Stimulated activated naive CD8-positive, alpha-beta T cell treated with anti-CD3 and anti-CD28 coated beads, Interleukin-15, amount 100 ng/mL, for 72 hours (primary cell): Measurements from ENCODE around the gene NHEJ1.
A peak's percentile ranks its signal among the peaks of the same experiment; 100 is the strongest.
"Not testable (repeated sequence)": the region's sequence is repeated elsewhere in the genome, so short reads cannot be mapped to it uniquely, and the experiment has no call there.

Experiments used
- ATAC-seq: fragments of 150-1000 bp; cut with Tn5 transposase; 2 replicates; pipeline ENCODE4 v1.10.0; 2021; ENCODE audit warnings: mild to moderate bottlenecking, moderate library complexity
- DNase-seq, 2 donors: peaks; one replicate each; pipeline ENCODE4 v3.0.0; 2021 to 2022
- H3K27ac Mint-ChIP-seq, 2 donors: one replicate each; pipeline ENCODE4 v1.8.0; 2022; ENCODE audit warnings: mild to moderate bottlenecking in 2 of 2, mixed read lengths in 2 of 2, moderate library complexity in 2 of 2
- H3K27me3 Mint-ChIP-seq: one replicate; pipeline ENCODE4 v1.8.0; 2022; ENCODE audit warnings: mixed read lengths
- H3K4me1 Mint-ChIP-seq: one replicate; pipeline ENCODE4 v1.8.0; 2022; ENCODE audit warnings: mild to moderate bottlenecking, mixed read lengths
- H3K4me3 Mint-ChIP-seq, 2 donors: one replicate each; pipeline ENCODE4 v1.8.0; 2022; ENCODE audit warnings: mild to moderate bottlenecking in 2 of 2, mixed read lengths in 2 of 2, moderate library complexity in 1 of 2
- H3K9me3 Mint-ChIP-seq, 2 donors: one replicate each; pipeline ENCODE4 v1.8.0; 2022; ENCODE audit warnings: mixed read lengths in 2 of 2

NHEJ1 gene, protein sequence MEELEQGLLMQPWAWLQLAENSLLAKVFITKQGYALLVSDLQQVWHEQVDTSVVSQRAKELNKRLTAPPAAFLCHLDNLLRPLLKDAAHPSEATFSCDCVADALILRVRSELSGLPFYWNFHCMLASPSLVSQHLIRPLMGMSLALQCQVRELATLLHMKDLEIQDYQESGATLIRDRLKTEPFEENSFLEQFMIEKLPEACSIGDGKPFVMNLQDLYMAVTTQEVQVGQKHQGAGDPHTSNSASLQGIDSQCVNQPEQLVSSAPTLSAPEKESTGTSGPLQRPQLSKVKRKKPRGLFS

DNA sequence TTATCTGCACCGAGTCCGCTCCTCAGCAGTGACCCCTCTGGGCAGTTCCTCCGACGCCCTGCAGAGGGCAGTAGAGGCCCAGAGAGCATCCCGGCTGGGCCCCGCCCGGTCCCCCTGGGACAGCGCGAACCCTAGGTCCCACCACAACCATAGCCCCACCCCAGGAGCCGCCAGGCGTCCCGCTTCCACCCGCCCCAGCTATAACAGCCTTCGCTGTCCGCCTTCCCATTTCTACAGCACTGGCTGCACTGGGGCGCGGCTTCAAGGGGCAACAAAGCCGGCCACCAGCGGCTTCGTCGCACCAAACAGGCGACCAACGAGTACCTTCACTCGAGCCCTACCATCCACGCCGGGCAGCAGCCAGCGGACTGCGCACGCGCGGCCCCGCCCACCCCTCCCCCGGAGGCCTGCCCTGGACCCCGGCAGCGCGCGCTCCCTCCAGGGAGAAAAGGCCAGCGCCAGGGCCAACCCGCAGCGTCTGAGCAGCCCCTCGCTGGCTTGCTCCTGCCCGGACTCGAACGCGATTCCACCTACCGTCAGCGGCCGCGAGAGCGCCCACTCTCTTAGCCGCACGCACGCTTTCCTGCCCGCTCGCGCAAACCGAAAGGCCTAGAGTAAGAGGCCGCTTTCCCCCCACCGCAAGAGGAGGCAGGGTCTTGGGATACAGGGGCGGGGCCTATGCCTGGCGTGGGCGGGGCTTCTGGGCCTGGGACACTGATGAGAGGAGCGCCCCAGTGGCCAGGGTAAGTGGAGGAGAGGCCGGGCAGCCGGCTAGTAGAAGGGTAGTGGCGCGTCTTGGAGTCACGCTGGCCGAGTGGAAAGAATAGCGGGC is at the start of gene NHEJ1:
NHEJ1 (minus strand) TSS at position 630 of the 832 bp plus-strand sequence. CDS start 2,453 bp downstream, outside the sequence.
- Mint-ChIP-seq H3K27me3 (no peaks in the 10 kb centered on the region), H3K9me3 (no peaks in the 10 kb centered on the region), H3K4me3 (peak within 1 kb of the TSS; percentile 94 to 96), H3K4me1 (peaks cover 26% of the 10 kb centered on the region), H3K27ac (peak within 1 kb of the TSS; percentile 95 to 96)
- peak; percentile 94 to 95 for DNase-seq
- ATAC-seq: peak; percentile 91

DNA sequence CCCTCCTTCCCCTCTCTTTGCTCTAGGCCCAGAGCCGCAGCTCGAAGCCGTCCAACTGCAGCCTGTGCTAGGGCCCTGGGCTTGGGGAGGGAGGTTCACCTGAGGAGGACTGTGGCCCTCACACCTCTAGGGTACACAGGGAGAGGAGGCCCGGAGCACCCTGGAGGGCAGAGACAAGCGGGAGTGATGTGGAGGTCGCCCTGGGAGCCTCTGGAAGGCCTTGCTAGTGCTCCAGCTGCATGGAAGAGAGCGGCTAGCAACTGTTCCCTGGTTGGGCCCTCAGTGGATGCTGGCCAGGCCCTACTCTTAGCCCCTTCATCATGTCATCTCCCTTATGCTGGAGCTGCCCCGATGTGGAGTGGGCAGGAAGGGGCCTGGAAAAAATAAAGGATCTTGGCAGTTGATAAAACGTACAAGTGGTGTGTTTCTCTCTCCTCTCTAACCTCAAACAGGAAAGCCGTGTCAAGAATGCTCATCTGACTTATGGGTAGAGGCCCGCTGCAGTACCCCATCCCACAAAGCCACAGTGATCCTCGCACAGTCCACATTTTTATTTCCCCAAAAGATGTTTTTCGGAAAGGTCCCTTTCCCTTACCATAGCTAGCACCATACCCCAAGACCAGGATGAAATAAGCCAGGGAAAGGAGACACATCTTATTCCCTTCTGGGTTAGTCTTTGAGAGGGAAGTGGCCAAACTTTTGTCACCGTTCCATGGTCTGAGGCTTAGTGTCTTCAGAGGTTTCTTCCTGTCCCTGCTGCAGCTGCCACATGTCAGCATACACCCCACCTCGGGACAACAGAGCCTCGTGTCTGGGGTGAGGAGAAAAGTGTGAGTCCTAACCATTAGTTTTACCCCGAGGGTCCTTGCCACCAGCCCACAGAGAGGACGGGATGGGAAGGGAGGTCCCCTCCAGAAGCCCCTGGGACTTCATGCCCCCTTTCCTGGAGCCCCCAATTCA is 48.9 kb upstream of the NHEJ1 start:
- peak overlapping the region; percentile 21 to 87 for H3K27ac Mint-ChIP-seq
- ATAC-seq (no peak), DNase-seq (no peak)
- peaks cover 0 to 3% of the 10 kb centered on the region in 2 donors for H3K9me3 Mint-ChIP-seq
- H3K4me3 Mint-ChIP-seq: peak overlapping the region; percentile 40 to 60
- no peaks in the 10 kb centered on the region for H3K27me3 Mint-ChIP-seq
- H3K4me1 Mint-ChIP-seq: peaks cover 58% of the 10 kb centered on the region

DNA sequence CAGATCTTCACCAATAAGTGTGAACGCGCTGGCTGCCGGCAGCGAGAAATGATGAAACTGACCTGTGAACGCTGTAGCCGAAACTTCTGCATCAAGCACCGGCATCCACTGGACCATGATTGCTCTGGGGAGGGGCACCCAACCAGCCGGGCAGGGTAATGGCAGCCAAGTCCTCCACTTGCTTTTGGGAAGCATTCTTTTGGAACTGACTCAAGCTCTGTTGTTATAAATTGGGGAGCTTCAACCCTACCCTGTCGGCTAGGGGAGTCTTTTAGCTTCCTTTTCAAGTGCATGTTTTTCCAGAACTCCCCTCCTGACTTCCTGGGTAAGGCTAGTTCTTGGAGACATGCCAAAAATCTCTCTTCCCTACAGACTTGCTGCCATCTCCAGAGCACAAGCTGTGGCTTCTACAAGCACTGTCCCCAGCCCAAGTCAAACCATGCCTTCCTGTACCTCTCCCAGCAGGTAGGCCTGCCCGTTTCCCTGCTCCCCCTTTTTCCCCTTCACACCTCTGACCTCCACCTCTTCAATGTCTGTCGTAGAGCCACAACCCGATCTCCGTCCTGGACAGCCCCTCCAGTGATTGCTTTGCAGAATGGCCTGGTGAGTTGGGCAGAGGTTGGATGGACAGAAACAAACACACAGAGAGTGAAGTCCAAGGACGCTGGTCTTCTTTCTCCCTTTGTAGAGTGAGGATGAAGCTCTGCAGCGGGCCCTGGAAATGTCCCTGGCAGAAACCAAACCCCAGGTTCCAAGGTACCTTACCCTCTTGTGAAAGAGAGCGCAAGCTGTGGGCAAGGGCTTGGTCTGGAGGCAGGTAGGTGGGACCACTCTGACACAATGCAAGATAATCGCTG is 47.5 kb upstream of the NHEJ1 start:
- ATAC-seq: no peak
- Mint-ChIP-seq H3K4me3 (peak overlapping the region; percentile 83 to 87), H3K9me3 (peaks cover 0 to 7% of the 10 kb centered on the region in 2 donors)

DNA sequence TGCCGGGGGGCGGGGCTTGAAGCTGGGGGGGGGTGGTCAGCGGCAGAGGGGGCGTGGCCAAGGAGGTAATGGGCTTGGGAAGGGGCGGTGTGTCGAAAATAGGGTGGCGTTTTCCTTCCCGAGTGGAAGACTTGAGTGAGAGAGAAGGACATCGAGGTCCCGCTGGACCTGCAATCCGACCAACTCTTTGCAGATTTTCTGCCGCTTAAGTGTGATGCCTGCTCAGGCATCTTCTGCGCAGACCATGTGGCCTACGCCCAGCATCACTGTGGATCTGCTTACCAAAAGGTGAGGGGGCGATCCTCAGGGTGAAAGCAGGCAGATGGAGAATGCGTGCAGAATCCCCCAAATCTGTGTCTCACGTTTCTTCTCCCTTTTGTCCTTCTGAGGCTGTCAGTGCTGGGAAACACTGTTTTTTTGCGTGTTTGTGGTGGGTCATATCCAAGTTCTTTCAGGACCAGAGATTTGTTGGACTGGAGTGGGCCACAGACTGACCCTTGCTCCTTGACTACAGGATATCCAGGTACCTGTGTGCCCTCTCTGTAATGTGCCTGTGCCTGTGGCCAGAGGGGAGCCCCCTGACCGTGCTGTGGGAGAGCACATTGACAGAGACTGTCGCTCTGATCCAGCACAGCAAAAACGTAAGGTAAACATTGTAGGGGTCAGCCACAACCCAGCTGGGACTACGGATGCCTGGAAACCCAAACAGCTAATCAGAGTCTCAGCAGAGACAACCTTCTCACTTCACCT is 46.7 kb upstream of the NHEJ1 start:
- H3K4me1 Mint-ChIP-seq: peaks cover 53% of the 10 kb centered on the region
- no peak for DNase-seq
- H3K4me3 Mint-ChIP-seq: peak overlapping the region; percentile 83 to 87
- H3K9me3 Mint-ChIP-seq: peaks cover 0 to 7% of the 10 kb centered on the region in 2 donors
- peak overlapping the region in 1 of 2 donors; percentile 94 for H3K27ac Mint-ChIP-seq
- ATAC-seq: no peak
- no peaks in the 10 kb centered on the region for H3K27me3 Mint-ChIP-seq

More for the DNA sequence above, 47.5 kb upstream of the NHEJ1 start:
- Mint-ChIP-seq H3K27me3 (no peaks in the 10 kb centered on the region), H3K4me1 (peaks cover 55% of the 10 kb centered on the region), H3K27ac (peak overlapping the region; percentile 80 to 83)
- no peak for DNase-seq

DNA sequence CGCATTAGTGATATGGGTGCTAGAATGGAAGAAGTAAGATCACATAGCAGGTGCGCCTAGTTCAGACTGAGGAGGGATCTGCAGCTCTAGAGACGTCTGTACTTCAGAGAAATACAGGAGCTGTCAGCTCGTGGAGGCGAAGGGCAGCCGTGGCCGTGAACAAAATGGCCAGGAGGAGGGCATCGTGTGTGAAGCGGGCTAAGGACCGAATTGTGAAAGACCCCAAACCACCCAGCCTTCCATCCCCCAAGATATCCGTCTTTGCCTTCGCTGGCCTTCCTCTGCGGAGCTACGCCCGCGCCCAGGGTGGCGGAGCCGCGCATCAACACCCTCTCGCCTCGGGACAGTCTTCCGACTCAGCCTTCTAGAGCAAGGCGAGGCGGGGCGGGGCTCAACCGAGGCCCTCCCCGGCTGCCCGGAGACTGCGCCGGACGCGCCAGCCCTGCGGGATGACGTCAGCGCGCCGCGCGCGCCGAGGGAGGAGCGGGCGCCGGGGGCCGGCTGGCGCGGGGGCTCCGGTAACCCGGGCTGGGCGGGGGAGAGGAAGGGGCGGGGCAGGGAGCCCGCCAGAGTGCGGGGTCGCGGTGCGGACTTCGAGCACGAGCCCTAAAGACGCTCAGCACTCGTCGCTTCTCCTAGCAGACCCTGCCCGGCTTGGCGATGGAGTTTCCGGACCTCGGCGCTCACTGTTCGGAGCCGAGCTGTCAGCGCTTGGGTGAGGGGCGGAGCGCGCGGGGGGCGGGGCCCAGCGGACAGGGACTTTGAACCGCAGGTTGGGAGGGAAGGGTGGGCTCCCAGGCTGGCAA is 45.9 kb upstream of the NHEJ1 start, which contains the start of gene ZFAND2B:
ZFAND2B (plus strand) TSS at position 455 of the 806 bp plus-strand sequence; CDS start at position 661, 206 bp downstream.
- DNase-seq (peak; percentile 95 to 96), ATAC-seq (peak; percentile 96)
- H3K9me3 Mint-ChIP-seq: peaks cover 0 to 7% of the 10 kb centered on the region in 2 donors
- H3K4me1 Mint-ChIP-seq: peaks cover 45% of the 10 kb centered on the region
- H3K27ac Mint-ChIP-seq: peak within 1 kb of the TSS; percentile 96
- peak within 1 kb of the TSS; percentile 83 to 87 for H3K4me3 Mint-ChIP-seq
- H3K27me3 Mint-ChIP-seq: no peaks in the 10 kb centered on the region

DNA sequence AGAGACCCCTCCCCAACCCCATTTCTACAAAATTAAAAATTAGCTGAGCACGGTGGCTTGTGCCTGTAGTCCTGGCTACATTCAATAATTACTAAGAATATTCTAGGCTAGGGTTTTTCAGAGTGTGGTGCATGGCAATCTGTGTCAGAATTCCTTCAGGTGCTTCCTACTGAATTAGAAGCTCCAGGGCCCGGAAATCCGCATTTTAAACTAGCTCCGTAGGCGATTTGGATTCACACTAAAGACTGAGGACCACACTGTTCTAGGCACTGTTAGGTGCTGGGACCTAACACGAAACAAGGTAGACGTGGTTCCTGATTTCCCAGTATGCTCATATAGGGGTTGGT is 45.3 kb upstream of the NHEJ1 start:
- DNase-seq (no peak), ATAC-seq (no peak)
- peaks cover 0 to 7% of the 10 kb centered on the region in 2 donors for H3K9me3 Mint-ChIP-seq
- H3K4me1 Mint-ChIP-seq: peaks cover 43% of the 10 kb centered on the region
- H3K27ac Mint-ChIP-seq: peak overlapping the region; percentile 96
- no peaks in the 10 kb centered on the region for H3K27me3 Mint-ChIP-seq
- H3K4me3 Mint-ChIP-seq: peak overlapping the region; percentile 83 to 87

DNA sequence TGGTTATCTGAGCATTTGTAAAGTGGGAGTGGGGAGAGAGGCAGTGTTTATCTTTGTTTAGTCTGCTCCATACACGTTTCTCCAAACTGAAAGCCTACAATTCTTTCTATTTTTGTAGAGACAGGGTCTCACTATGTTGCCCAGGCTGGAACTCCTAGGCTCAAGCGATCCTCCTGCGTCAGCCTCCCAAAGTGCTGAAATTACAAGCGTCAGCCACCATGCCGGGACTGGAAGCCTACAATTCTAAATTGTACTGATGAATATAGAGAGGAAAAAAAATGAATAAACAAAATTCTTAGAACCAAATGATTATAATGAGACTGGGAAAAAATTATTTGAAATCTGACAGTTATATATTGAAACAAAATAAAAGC is 44.5 kb upstream of the NHEJ1 start:
- H3K9me3 Mint-ChIP-seq: peaks cover 0 to 7% of the 10 kb centered on the region in 2 donors
- H3K27ac Mint-ChIP-seq: no peak overlapping the region
- DNase-seq (no peak), ATAC-seq (no peak)
- peaks cover 42% of the 10 kb centered on the region for H3K4me1 Mint-ChIP-seq
- no peaks in the 10 kb centered on the region for H3K27me3 Mint-ChIP-seq
- peak overlapping the region in 1 of 2 donors; percentile 50 for H3K4me3 Mint-ChIP-seq

DNA sequence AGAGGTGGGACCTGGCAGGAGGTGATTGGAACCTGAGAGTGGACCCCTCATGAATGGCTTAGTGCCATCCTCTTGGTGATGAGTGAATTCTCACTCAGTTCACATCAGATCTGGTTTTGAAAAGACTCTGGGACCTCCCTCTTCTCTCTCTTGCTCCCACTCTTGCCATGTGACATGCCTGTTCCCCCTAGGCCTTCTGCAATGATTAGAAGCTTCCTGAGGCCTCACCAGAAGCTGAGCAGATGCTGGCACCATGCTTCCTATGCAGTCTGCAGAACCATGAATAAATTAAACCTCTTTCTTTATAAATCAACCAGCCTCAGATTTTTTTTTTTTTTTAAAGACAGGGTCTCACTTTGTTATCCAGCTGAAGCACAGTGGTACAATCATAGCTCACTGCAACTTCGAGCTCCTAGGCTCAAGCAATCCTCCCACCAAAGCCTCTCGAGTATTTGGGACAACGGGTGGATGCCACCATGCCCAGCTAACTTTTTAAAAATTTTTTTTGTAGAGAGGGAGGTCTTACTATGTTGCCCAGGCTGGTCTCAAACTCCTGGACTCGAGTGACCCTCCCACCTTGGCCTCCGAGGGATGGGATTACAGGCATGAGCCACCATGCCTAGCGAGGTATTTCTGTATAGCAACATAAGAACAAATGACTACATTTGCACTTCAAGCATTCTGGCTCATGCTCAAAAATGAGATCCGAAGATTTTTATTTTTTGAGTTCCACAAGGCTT is 44.0 kb upstream of the NHEJ1 start:
- DNase-seq: no peak
- Mint-ChIP-seq H3K4me3 (no peak overlapping the region), H3K4me1 (peaks cover 40% of the 10 kb centered on the region), H3K9me3 (peaks cover 0 to 7% of the 10 kb centered on the region in 2 donors), H3K27me3 (no peaks in the 10 kb centered on the region), H3K27ac (no peak overlapping the region)
- no peak for ATAC-seq

DNA sequence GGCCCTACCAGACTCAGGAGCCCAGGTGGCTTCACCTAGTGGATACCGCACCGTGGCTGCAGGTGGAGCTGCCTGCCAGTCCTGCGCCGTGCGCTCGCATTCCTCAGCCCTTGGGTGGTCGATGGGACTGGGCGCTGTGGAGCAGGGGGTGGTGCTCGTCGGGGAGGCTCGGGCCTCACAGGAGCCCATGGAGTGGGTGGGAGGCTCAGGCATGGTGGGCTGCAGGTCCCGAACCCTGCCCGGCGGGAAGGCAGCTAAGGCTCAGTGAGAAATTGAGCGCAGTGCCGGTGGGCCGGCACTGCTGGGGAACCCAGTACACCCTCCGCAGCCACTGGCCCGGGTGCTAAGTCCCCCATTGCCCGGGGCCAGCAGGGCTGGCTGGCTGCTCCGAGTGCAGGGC is 40.7 kb upstream of the NHEJ1 start:
- not testable (repeated sequence) for H3K27me3 Mint-ChIP-seq, DNase-seq, H3K9me3 Mint-ChIP-seq, H3K4me3 Mint-ChIP-seq, ATAC-seq, H3K27ac Mint-ChIP-seq
- H3K4me1 Mint-ChIP-seq: peaks cover 34% of the 10 kb centered on the region

DNA sequence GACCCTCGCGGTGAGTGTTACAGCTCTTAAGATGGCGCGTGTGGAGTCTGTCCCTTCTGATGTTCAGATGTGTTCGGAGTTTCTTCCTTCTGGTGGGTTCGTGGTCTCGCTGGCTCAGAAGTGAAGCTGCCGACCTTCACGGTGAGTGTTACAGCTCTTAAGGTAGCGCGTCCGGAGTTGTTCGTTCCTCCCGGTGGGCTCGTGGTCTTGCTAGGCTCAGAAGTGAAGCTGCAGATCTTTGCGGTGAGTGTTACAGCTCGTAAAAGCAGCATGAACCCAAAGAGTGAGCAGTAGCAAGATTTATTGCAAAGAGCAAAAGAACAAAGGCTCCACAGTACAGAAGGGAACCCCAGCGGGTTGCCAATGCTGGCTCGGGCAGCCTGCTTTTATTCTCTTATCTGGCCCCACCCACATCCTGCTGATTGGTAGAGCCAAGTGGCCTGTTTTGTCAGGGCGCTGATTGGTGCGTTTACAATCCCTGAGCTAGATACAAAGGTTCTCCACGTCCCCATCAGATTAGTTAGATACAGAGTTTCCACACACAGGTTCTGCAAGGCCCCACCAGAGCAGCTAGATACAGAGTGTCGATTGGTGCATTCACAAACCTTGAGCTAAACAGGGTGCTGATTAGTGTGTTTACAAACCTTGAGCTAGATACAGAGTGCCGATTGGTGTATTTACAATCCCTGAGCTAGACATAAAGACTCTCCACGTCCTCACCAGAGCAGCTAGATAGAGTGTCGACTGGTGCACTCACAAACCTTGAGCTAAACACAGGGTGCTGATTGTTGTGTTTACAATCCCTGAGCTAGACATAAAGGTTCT is 40.1 kb upstream of the NHEJ1 start:
- peak; percentile 72 to 77 for DNase-seq
- H3K9me3 Mint-ChIP-seq, H3K27me3 Mint-ChIP-seq, ATAC-seq: not testable (repeated sequence)
- Mint-ChIP-seq H3K27ac (peak overlapping the region; percentile 95 to 96), H3K4me1 (peaks cover 34% of the 10 kb centered on the region), H3K4me3 (peak overlapping the region; percentile 85 to 88)

DNA sequence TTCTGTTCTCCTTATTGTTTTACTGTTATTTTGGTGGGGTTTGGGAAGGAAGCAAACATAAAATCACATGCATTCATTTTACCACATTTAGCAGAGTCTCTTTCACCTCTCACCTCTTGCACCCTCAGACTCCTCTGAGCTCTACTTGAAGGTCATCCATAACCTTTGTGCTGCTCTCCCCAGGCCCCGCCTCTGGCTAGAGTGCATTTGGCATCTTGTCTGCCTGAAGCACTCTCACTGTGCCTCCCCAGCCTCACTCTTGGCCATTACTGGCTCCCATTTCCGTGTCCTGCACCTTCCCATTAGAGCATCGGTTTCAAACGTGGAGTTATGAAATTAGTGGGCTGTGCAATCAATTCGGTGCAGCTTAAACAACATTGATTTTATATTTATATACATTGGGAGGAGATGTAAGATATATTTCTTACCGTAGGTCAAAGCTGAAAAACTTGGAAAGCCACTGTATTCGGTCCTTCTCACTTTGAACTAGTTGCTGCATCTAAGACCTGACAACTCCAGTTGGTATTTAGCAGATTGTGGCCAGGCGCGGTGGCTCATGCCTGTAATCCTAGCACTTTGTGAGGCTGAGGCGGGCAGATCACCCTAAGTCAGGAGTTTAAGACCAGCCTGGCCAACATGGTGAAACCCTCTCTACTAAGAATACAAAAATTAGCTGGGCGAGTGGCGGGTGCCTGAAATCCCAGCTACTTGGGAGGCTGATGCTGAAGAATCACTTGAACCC is 39.0 kb upstream of the NHEJ1 start:
- peak overlapping the region; percentile 24 to 85 for H3K4me3 Mint-ChIP-seq

More for the DNA sequence above, 39.0 kb upstream of the NHEJ1 start:
- ATAC-seq (no peak), DNase-seq (no peak)
- Mint-ChIP-seq H3K27ac (peak overlapping the region; percentile 41 to 65), H3K4me1 (peaks cover 34% of the 10 kb centered on the region), H3K27me3 (no peaks in the 10 kb centered on the region), H3K9me3 (peaks cover 0 to 6% of the 10 kb centered on the region in 2 donors)
